Mesothelial cell of epicardium (in vitro differentiated cells): ENCODE measurements around the gene INTS4. TPM values are rescaled to one million over a fixed set of nuclear protein-coding genes. Genes with fewer than 3 reads are reported as not detected.
"Not testable (repeated sequence)": the region's sequence is repeated elsewhere in the genome, so short reads cannot be mapped to it uniquely, and the experiment has no call there.

ENCODE experiments used
- DNase-seq, 2 experiments: peaks; one replicate each; pipeline ENCODE4 v3.0.0; 2021; ENCODE audit warnings: low spot score in 2 of 2; ENCODE audit not compliant: unreplicated experiment in 2 of 2
- H3K27ac Mint-ChIP-seq: 2 replicates; pipeline ENCODE4 v1.8.0; 2021; ENCODE audit warnings: mixed read lengths
- H3K27me3 Mint-ChIP-seq: 2 replicates; pipeline ENCODE4 v1.8.0; 2021; ENCODE audit warnings: low read depth, mixed read lengths
- H3K36me3 Mint-ChIP-seq: 2 replicates; pipeline ENCODE4 v1.8.0; 2021; ENCODE audit warnings: mixed read lengths
- H3K4me1 Mint-ChIP-seq: 2 replicates; pipeline ENCODE4 v1.8.0; 2021; ENCODE audit warnings: mixed read lengths
- H3K4me3 Mint-ChIP-seq: 2 replicates; pipeline ENCODE4 v1.8.0; 2021; ENCODE audit warnings: mild to moderate bottlenecking, moderate library complexity, mixed read lengths
- H3K9me3 Mint-ChIP-seq: 2 replicates; pipeline ENCODE4 v1.8.0; 2021; ENCODE audit warnings: mixed read lengths
- CTCF ChIP-seq: fragments of 200-600 bp; sonication (generic); IDR thresholded peaks from one replicate; pipeline ENCODE4 v1.5.0; 2021; ENCODE audit warnings: antibody characterized with exemption; ENCODE audit not compliant: unreplicated experiment
- total RNA-seq: library from RNA; stranded (reverse); gene quantifications from 3 replicates; pipeline ENCODE4 v1.2.1, GENCODE V29; 2021

The INTS4 gene
- total RNA-seq, 1 donor from 2014 or later = 48.3 TPM

- H3K9me3 Mint-ChIP-seq = peaks cover 15% of the 10 kb centered on the region
- H3K36me3 Mint-ChIP-seq = peaks cover 61% of the 10 kb centered on the region
- no peak overlapping the region for H3K27ac Mint-ChIP-seq
- DNase-seq = no peak
- no peaks in the 10 kb centered on the region for H3K4me1 Mint-ChIP-seq
- H3K4me3 Mint-ChIP-seq = no peak overlapping the region
- no peak for TF ChIP-seq CTCF
- H3K27me3 Mint-ChIP-seq = no peaks in the 10 kb centered on the region
Measured at GRCh38 chr11:77851503-77851902, 143.0 kb downstream of the INTS4 start.

- Mint-ChIP-seq H3K9me3 (peaks cover 27% of the 10 kb centered on the region), H3K36me3 (peaks cover 72% of the 10 kb centered on the region)
- H3K27me3 Mint-ChIP-seq, DNase-seq, H3K4me1 Mint-ChIP-seq, H3K4me3 Mint-ChIP-seq, H3K27ac Mint-ChIP-seq: not testable (repeated sequence)
Measured at GRCh38 chr11:77843700-77844099, 150.8 kb downstream of the INTS4 start.

GRCh38 chr11:77842441-77843121 is 151.9 kb downstream of the INTS4 start:
- H3K27ac Mint-ChIP-seq = no peak overlapping the region
- H3K4me1 Mint-ChIP-seq = no peaks in the 10 kb centered on the region
- peaks cover 27% of the 10 kb centered on the region for H3K9me3 Mint-ChIP-seq
- no peak overlapping the region for H3K4me3 Mint-ChIP-seq
- H3K27me3 Mint-ChIP-seq = no peaks in the 10 kb centered on the region
- no peak for DNase-seq
- no peak for TF ChIP-seq CTCF
- peaks cover 66% of the 10 kb centered on the region for H3K36me3 Mint-ChIP-seq

GRCh38 chr11:77833302-77833701 is 161.2 kb downstream of the INTS4 start:
- no peak for DNase-seq
- no peak overlapping the region for H3K27ac Mint-ChIP-seq
- H3K9me3 Mint-ChIP-seq = peaks cover 43% of the 10 kb centered on the region
- H3K27me3 Mint-ChIP-seq = no peaks in the 10 kb centered on the region
- peaks cover 36% of the 10 kb centered on the region for H3K36me3 Mint-ChIP-seq
- TF ChIP-seq CTCF = no peak
- H3K4me3 Mint-ChIP-seq = no peak overlapping the region
- H3K4me1 Mint-ChIP-seq = no peaks in the 10 kb centered on the region

- Mint-ChIP-seq H3K27ac (no peak overlapping the region), H3K4me1 (peaks cover 9% of the 10 kb centered on the region), H3K27me3 (no peaks in the 10 kb centered on the region), H3K9me3 (peaks cover 35% of the 10 kb centered on the region), H3K36me3 (peaks cover 25% of the 10 kb centered on the region), H3K4me3 (no peak overlapping the region)
- TF ChIP-seq CTCF = no peak
- no peak for DNase-seq
Measured at GRCh38 chr11:77828926-77829325, 165.5 kb downstream of the INTS4 start.

Other genes starting within 250 kb of the INTS4 start
- gene RSF1, start 173.9 kb downstream of the INTS4 start, total RNA-seq = 104 to 109 TPM (median 105 TPM) in 3 replicates
- gene AAMDC, start 173.5 kb downstream of the INTS4 start, total RNA-seq = 26.7 to 30.0 TPM (median 27.2 TPM) in 3 replicates
- gene KCTD14, start 28.6 kb upstream of the INTS4 start, total RNA-seq = 5.4 to 6.4 TPM (median 5.4 TPM) in 3 replicates
- gene THRSP, start 69.2 kb upstream of the INTS4 start, total RNA-seq = 0.31 to 0.38 TPM (median 0.32 TPM) in 3 replicates
- 169 to 171 TPM (median 169 TPM) in 3 replicates for gene NDUFC2, start 85.2 kb upstream of the INTS4 start, total RNA-seq
- gene ALG8, start 145.0 kb upstream of the INTS4 start, total RNA-seq = 53.7 to 63.0 TPM (median 61.6 TPM) in 3 replicates
- 5.1 to 7.2 TPM (median 5.2 TPM) in 3 replicates for gene KCTD21, start 194.0 kb upstream of the INTS4 start, total RNA-seq
- 12.3 to 13.4 TPM (median 13.2 TPM) in 3 replicates for gene USP35, start 194.3 kb upstream of the INTS4 start, total RNA-seq